Bronchial epithelial cell (primary cell): ENCODE results near the gene OR2F1. TPM values are rescaled to one million over a fixed set of nuclear protein-coding genes. Genes with fewer than 3 reads are reported as not detected.
"Not testable (repeated sequence)": the region's sequence is repeated elsewhere in the genome, so short reads cannot be mapped to it uniquely, and the experiment has no call there.

Source experiments
- DNase-seq: peaks from one replicate; pipeline ENCODE4 v3.0.0-alpha.2; 2010; ENCODE audit warnings: low read depth
- FAIRE-seq: peaks from 2 replicates; lab custom pipeline; 2011; peaks lifted over from hg19 to GRCh38; lab: Jason Lieb, UNC
- H3K27me3 ChIP-seq: 2 replicates; pipeline ENCODE4 v1.5.1; 2011; ENCODE audit warnings: low read length; ENCODE audit not compliant: control insufficient read depth, insufficient read depth
- H3K36me3 ChIP-seq: 2 replicates; pipeline ENCODE4 v1.5.1; 2011; ENCODE audit warnings: low read length; ENCODE audit not compliant: control insufficient read depth, insufficient read depth
- H3K4me3 ChIP-seq: 2 replicates; pipeline ENCODE4 v1.5.1; 2011; ENCODE audit warnings: mild to moderate bottlenecking, low read depth, low read length, control low read depth
- total RNA-seq: library from RNA; depleted of rRNA; stranded (reverse); fragments of >200 nt; gene quantifications from 2 replicates; pipeline ENCODE4 v1.2.1, GENCODE V29; 2014
- TF ChIP-seq, protein P1 (sequence below): IDR thresholded peaks from 2 replicates; pipeline ENCODE4 v1.5.1; 2011; ENCODE audit warnings: mild to moderate bottlenecking, moderate library complexity, low read length, control low read depth, inconsistent platforms; ENCODE audit not compliant: insufficient read depth, severe bottlenecking

The OR2F1 gene
- total RNA-seq, 1 donor from 2014 or later, result not detected

DNA sequence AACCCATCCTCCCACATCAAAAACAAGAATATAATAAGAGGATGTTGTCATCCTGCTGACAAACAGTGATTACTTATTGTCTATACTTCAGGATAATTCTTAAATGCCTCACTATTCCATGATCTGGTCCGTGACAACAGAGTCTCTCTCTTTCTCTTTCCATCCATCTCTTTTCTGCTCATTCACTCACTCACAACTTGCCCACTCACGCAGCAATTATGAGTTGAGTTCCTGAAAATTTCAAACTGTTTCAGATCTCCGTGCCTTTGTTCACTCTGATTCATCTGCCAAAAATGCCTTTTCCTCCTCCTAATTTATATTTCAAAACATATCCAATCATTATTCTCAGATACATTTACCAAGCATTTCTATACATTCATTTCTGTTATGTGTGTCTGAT is 46.9 kb downstream of the OR2F1 start:
- DNase-seq, result no peak
- no peaks in the 10 kb centered on the region for H3K27me3 ChIP-seq
- FAIRE-seq, result no peak
- H3K4me3 ChIP-seq, result no peak overlapping the region
- no peaks in the 10 kb centered on the region for H3K36me3 ChIP-seq
- TF ChIP-seq, protein P1, sequence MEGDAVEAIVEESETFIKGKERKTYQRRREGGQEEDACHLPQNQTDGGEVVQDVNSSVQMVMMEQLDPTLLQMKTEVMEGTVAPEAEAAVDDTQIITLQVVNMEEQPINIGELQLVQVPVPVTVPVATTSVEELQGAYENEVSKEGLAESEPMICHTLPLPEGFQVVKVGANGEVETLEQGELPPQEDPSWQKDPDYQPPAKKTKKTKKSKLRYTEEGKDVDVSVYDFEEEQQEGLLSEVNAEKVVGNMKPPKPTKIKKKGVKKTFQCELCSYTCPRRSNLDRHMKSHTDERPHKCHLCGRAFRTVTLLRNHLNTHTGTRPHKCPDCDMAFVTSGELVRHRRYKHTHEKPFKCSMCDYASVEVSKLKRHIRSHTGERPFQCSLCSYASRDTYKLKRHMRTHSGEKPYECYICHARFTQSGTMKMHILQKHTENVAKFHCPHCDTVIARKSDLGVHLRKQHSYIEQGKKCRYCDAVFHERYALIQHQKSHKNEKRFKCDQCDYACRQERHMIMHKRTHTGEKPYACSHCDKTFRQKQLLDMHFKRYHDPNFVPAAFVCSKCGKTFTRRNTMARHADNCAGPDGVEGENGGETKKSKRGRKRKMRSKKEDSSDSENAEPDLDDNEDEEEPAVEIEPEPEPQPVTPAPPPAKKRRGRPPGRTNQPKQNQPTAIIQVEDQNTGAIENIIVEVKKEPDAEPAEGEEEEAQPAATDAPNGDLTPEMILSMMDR, result no peak

DNA sequence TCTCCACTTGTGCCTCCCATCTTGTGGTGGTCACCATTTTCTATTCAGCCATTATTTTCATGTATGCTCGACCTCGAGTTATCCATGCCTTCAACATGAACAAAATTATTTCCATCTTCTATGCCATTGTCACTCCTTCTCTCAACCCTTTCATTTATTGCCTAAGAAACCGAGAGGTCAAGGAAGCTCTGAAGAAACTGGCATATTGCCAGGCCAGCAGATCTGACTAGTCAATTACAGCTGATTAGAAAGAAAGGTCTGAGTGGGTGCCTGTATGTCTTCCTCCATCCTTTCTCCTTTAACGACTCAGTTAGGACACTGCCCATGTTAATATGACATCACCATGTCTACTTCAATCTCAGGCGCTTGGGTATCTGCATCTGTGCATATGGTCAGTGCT is 50.1 kb downstream of the OR2F1 start:
- H3K27me3 ChIP-seq, result no peaks in the 10 kb centered on the region
- DNase-seq, result no peak
- TF ChIP-seq, protein P1, result no peak
- no peak for FAIRE-seq
- H3K36me3 ChIP-seq, result no peaks in the 10 kb centered on the region
- no peak overlapping the region for H3K4me3 ChIP-seq

DNA sequence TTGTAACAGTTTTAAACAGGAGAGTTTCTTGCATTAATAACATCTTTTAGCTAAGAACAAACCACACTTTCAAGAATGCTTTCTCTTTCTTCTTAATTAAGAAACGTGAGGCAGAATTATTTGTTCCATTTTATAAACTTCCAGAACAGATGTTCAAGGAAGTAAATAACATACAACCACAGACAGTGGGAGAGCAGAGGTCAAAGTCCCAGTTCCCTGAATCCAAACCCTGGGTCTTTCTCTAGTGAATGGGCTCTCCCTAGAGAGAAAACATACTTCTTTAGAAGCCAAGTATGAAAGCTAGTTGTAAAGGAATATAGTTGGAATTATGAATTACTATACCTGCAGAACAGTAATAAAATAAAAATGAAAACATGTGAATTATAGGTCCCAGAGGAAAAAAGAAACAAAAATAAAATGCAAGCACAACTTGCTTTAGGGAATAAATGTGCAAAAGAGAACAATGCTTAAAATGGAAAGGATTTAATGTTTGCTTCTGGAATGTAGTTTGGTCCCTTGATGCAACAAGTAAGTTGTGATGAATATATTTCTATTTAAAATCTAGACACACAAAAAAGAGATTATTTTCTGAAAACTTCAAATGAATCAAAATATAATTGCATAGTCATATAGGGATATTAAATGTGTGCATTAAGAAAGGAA is 51.5 kb downstream of the OR2F1 start:
- Histone ChIP-seq H3K4me3 (no peak overlapping the region), H3K36me3 (no peaks in the 10 kb centered on the region), H3K27me3 (no peaks in the 10 kb centered on the region)
- TF ChIP-seq, protein P1, result no peak
- no peak for DNase-seq
- no peak for FAIRE-seq

DNA sequence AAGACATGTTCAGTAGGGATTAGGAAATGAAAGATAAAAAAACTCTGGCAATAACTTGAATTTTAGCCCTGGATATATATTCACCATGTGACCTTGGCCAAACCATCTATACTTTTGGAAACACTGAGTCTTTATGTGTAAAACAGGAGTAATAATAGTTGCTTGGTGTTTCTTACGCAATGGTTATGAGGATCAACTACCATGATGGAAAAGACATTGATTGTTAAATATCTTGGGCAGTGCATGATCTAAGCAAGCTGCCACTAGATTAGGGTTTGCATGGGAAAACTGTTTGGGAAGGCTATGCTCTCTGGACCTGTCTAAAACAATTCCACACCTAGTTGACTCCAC is 52.0 kb downstream of the OR2F1 start:
- no peak for FAIRE-seq
- no peaks in the 10 kb centered on the region for H3K36me3 ChIP-seq
- TF ChIP-seq, protein P1, result no peak
- H3K4me3 ChIP-seq, result no peak overlapping the region
- no peaks in the 10 kb centered on the region for H3K27me3 ChIP-seq
- no peak for DNase-seq

DNA sequence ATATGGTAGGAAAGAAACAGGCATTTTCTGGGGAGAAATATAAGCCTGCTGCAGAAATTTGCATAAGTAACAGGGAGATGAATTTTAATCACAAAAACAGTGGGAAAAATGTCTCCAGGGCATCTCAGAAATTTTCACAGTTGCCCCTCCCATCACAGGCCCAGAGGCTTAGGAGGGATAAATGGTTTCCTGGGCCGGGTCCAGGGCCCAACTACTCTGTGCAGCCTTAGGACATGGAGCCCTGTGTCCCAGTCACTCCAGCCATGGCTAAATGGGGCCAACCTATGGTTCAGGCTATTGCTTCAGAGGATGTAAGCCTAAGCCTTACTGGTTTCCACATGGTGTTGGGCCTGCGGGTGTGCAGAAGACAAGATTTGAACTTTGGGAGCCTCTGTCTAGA is 54.7 kb downstream of the OR2F1 start:
- no peak overlapping the region for H3K4me3 ChIP-seq
- FAIRE-seq (no peak), DNase-seq (no peak)
- no peaks in the 10 kb centered on the region for H3K27me3 ChIP-seq
- TF ChIP-seq, protein P1, result no peak
- no peaks in the 10 kb centered on the region for H3K36me3 ChIP-seq

DNA sequence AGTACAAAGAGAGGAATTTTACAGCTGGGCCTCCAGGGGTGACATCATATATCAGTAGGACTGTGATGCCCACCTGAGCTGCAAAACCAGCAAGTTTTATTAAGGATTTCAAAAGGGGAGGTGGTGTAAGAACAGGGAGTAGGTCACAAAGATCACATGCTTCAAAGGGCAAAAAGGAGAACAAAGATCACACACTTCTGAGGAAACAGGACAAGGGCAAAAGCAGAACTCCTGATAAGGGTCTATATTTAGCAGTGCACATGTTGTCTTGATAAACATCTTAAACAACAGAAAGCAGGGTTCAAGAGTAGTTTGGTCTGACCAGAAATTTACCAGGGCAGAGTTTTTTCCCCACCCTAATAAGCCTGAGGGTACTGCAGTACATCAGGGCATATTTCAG is 55.4 kb downstream of the OR2F1 start:
- not testable (repeated sequence) for H3K36me3 ChIP-seq, FAIRE-seq, DNase-seq, H3K27me3 ChIP-seq, H3K4me3 ChIP-seq

DNA sequence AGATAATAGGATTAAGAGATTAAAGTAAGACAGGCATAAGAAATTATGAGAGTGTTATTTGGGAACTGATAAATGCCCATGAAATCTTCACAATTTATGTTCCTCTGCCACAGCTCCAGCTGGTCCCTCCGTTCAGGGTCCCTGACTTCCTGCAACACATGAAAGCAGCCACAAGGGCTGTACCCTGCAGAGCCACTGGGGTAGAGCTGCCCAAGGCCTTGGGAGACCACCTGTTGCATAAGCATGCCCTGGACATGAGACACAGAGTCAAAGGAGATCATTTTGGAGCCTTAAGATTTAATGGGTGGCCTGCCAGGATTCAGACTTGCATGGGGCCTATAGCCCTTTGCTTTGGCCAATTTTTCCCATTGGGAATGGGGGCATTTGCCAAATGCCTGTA is 56.2 kb downstream of the OR2F1 start:
- H3K4me3 ChIP-seq, DNase-seq, H3K36me3 ChIP-seq, FAIRE-seq, H3K27me3 ChIP-seq: not testable (repeated sequence)
